K562 (cell line): ENCODE results near the gene IGF2BP1. TPM values are rescaled to one million over a fixed set of nuclear protein-coding genes. Genes with fewer than 3 reads are reported as not detected.

ENCODE experiments used
- ATAC-seq: fragments of 200-7000 bp; cut with Tn5 transposase; 3 replicates; pipeline ENCODE4 v1.9.1; 2020; ENCODE audit warnings: moderate library complexity
- BruUV-seq: library from RNA; stranded (reverse); fragments of 400-500 nt; replicated peaks from 2 replicates; lab custom pipeline; 2021; lab: Mats Ljungman, UMichigan
- CTCF ChIA-PET: fragments of 300-600 bp; formaldehyde crosslinking; extraction: SDS; loops from one replicate; lab custom pipeline; 2021; ENCODE audit warnings: low intra/inter-chr PET ratio; lab: Yijun Ruan, JAX
- POLR2A ChIA-PET: fragments of 300-600, 350-650 bp; sonication (Branson Sonifier 250); formaldehyde crosslinking; extraction: SDS; loops from one replicate; lab custom pipeline; 2021; ENCODE audit warnings: antibody characterized with exemption, inconsistent platforms; lab: Yijun Ruan, JAX
- DNase-seq, 4 experiments: peaks; one replicate each; pipeline versions ENCODE4 v3.0.0 to v3.0.0-alpha.2; 2011 to 2018; ENCODE audit warnings: low spot score in 3 of 4, mixed read lengths in 3 of 4; ENCODE audit errors: extremely low read depth in 1 of 4
- FAIRE-seq: peaks from 2 replicates; lab custom pipeline; 2011; peaks lifted over from hg19 to GRCh38; lab: Jason Lieb, UNC
- H2AFZ ChIP-seq: 2 replicates; pipeline ENCODE4 v1.6.0; 2011; ENCODE audit warnings: low read depth, low read length, control low read depth, inconsistent platforms
- H3K27ac ChIP-seq: fragments of 200-600 bp; 3 replicates; pipeline ENCODE4 v1.8.0; 2011; ENCODE audit warnings: low read depth, mild to moderate bottlenecking, control low read depth, inconsistent platforms, low read length, moderate library complexity, mixed read lengths; ENCODE audit errors: extremely low read depth
- H3K27me3 ChIP-seq, 2 experiments: fragments of 300-600 bp in 1 of 2; 2 replicates in 1 of 2; 3 replicates in 1 of 2; pipeline versions ENCODE4 v1.6.0 to v1.8.0; 2011; ENCODE audit warnings: inconsistent platforms in 2 of 2, low read length in 2 of 2, mild to moderate bottlenecking in 1 of 2, mixed read lengths in 1 of 2, moderate library complexity in 1 of 2; ENCODE audit not compliant: control insufficient read depth in 2 of 2, insufficient read depth in 2 of 2
- H3K36me3 ChIP-seq: fragments of 300-600 bp; 3 replicates; pipeline ENCODE4 v1.8.0; 2011; ENCODE audit warnings: mild to moderate bottlenecking, low read length, inconsistent platforms; ENCODE audit not compliant: control insufficient read depth, insufficient read depth
- H3K4me1 ChIP-seq, 2 experiments: fragments of 200-600 bp in 1 of 2; replicated peaks in 1 of 2; 2 replicates in 1 of 2; 3 replicates in 1 of 2; pipeline versions ENCODE4 v1.5.1 to v1.8.0; 2011; ENCODE audit warnings: inconsistent platforms in 2 of 2, low read length in 2 of 2, mild to moderate bottlenecking in 1 of 2, mixed read lengths in 1 of 2, moderate library complexity in 1 of 2; ENCODE audit not compliant: control insufficient read depth in 2 of 2, insufficient read depth in 2 of 2
- H3K4me2 ChIP-seq: 2 replicates; pipeline ENCODE4 v1.6.1; 2011; ENCODE audit warnings: low read length, control low read depth, inconsistent platforms, mixed read lengths; ENCODE audit not compliant: insufficient read depth
- H3K4me3 ChIP-seq: fragments of 200-600 bp; sonication (generic), shearing (Covaris generic); 2 replicates; pipeline ENCODE4 v1.5.1; 2016; ENCODE audit warnings: control low read depth, inconsistent platforms
- H3K79me2 ChIP-seq: fragments of 200-600 bp; 3 replicates; pipeline ENCODE4 v1.8.0; 2011; ENCODE audit warnings: low read length, inconsistent platforms; ENCODE audit not compliant: control insufficient read depth, insufficient read depth
- H3K9ac ChIP-seq, 2 experiments: 2 replicates each; pipeline versions ENCODE4 v1.6.0 to v1.6.1; 2011; ENCODE audit warnings: low read depth in 2 of 2, low read length in 2 of 2, control low read depth in 1 of 2, inconsistent platforms in 1 of 2, mild to moderate bottlenecking in 1 of 2, mixed read lengths in 1 of 2; ENCODE audit not compliant: insufficient read depth in 1 of 2
- H3K9me1 ChIP-seq: one replicate; pipeline ENCODE4 v1.6.0; 2011; ENCODE audit warnings: inconsistent platforms, mild to moderate bottlenecking, low read length, moderate library complexity; ENCODE audit not compliant: control insufficient read depth, insufficient read depth
- H3K9me3 ChIP-seq: replicated peaks from 2 replicates; pipeline ENCODE4 v1.5.1; 2011; ENCODE audit warnings: low read depth, low read length, inconsistent platforms; ENCODE audit not compliant: control insufficient read depth, insufficient read depth
- H4K20me1 ChIP-seq: replicated peaks from 2 replicates; pipeline ENCODE4 v1.6.1; 2011; ENCODE audit warnings: low read length, inconsistent platforms, mixed read lengths; ENCODE audit not compliant: control insufficient read depth, insufficient read depth
- CBX2 ChIP-seq: fragments of 200-600 bp; sonication (generic); IDR thresholded peaks from one replicate; pipeline ENCODE4 v1.6.1; 2012; ENCODE audit warnings: mild to moderate bottlenecking, low read length, inconsistent platforms; ENCODE audit not compliant: insufficient read depth, poor library complexity, severe bottlenecking
- FOXA3 ChIP-seq, 2 experiments: fragments of 450-650 bp in 1 of 2; sonication (generic) in 1 of 2; formaldehyde crosslinking; IDR thresholded peaks in 1 of 2; conservative IDR thresholded peaks in 1 of 2; 2 replicates each; pipeline versions ENCODE4 v1.4.0 to v1.8.0; 2020 to 2022; ENCODE audit warnings: mild to moderate bottlenecking in 2 of 2, missing genetic modification reagents in 1 of 2
- IRF1 ChIP-seq: sonication (generic); formaldehyde crosslinking; IDR thresholded peaks from 2 replicates; pipeline ENCODE4 v1.8.0; 2022; ENCODE audit warnings: missing genetic modification reagents, mild to moderate bottlenecking, borderline replicate concordance
- JUNB ChIP-seq: fragments of 450-650 bp; formaldehyde crosslinking; conservative IDR thresholded peaks from 2 replicates; pipeline ENCODE4 v1.4.0; 2020; ENCODE audit warnings: mild to moderate bottlenecking
- KAT8 ChIP-seq: fragments of 450-650 bp; IDR thresholded peaks from 2 replicates; pipeline ENCODE4 v1.6.1; 2016; ENCODE audit warnings: low read depth, mild to moderate bottlenecking
- MAFG ChIP-seq: fragments of 450-650 bp; conservative IDR thresholded peaks from 2 replicates; pipeline ENCODE4 v1.6.1; 2016; ENCODE audit warnings: missing genetic modification characterization, missing compliant biosample characterization
- MEIS2 ChIP-seq: fragments of 450-650 bp; IDR thresholded peaks from 2 replicates; pipeline ENCODE4 v1.6.1; 2014; ENCODE audit warnings: mild to moderate bottlenecking; ENCODE audit not compliant: partially characterized antibody
- MNT ChIP-seq, 2 experiments: fragments of 450-650 bp; conservative IDR thresholded peaks; 2 replicates each; pipeline ENCODE4 v1.6.1; 2017; ENCODE audit warnings: mild to moderate bottlenecking in 2 of 2, moderate library complexity in 2 of 2
- SP1 ChIP-seq: sonication (generic); formaldehyde crosslinking; IDR thresholded peaks from 2 replicates; pipeline ENCODE4 v1.8.1; 2022; ENCODE audit warnings: mild to moderate bottlenecking, missing genetic modification reagents
- TAF9B ChIP-seq: fragments of 450-650 bp; IDR thresholded peaks from 2 replicates; pipeline ENCODE4 v1.6.1; 2018; ENCODE audit warnings: mild to moderate bottlenecking; ENCODE audit not compliant: partially characterized antibody
- TFAP4 ChIP-seq: sonication (generic); formaldehyde crosslinking; IDR thresholded peaks from 2 replicates; pipeline ENCODE4 v1.8.0; 2022; ENCODE audit warnings: missing genetic modification reagents, mild to moderate bottlenecking, moderate library complexity, borderline replicate concordance
- TGIF2 ChIP-seq: sonication (generic); formaldehyde crosslinking; IDR thresholded peaks from 2 replicates; pipeline ENCODE4 v1.8.1; 2022; ENCODE audit warnings: mild to moderate bottlenecking, missing genetic modification reagents, moderate library complexity
- ZKSCAN8 ChIP-seq: fragments of 200-800 bp; sonication (Bioruptor generic); IDR thresholded peaks from 2 replicates; pipeline ENCODE4 v1.6.1; 2016; ENCODE audit warnings: missing genetic modification characterization, missing compliant biosample characterization
- WGBS: fragments of 100-300 bp; shearing (Covaris generic); methylation state at CpG from one replicate; pipeline ENCODE4 v1.1.6; 2016; ENCODE audit warnings: low coverage, mixed read lengths; ENCODE audit not compliant: insufficient coverage; ENCODE audit errors: missing lambda C conversion rate; 5-methylcytosine and 5-hydroxymethylcytosine counted together
- in situ Hi-C: fragments of 300-500 bp; cut with MboI; formaldehyde crosslinking; loops from 4 replicates; pipeline ENCODE4 v1.15.0; 2018; ENCODE audit warnings: inconsistent platforms, mixed read lengths
- intact Hi-C: fragments of 100-400 bp; cut with micrococcal nuclease; formaldehyde crosslinking; loops from 2 replicates; pipeline ENCODE4 v1.14.2; 2022
- polyA plus RNA-seq, 8 experiments: library from polyadenylated mRNA; depleted of rRNA in 4 of 8; stranded (reverse) in 5 of 8; unstranded in 3 of 8; fragments of >200 nt; fragmentation: Nextera tagmentation in 2 of 8; fragmentation: Illumina TruSeq in 1 of 8; extraction: Ambion mirVana in 2 of 8; extraction: Trizol in 1 of 8; gene quantifications; 2 replicates each; pipeline versions ENCODE4 v1.2.1 to v1.2.3, GENCODE V29; 2011 to 2014; ENCODE audit warnings: inconsistent platforms in 1 of 8, missing spikeins in 1 of 8
- total RNA-seq, 7 experiments: library from RNA; depleted of rRNA in 6 of 7; stranded (reverse); fragments of >200 nt in 6 of 7; fragmentation: Illumina TruSeq in 2 of 7; extraction: Trizol in 2 of 7; gene quantifications; 2 replicates each; pipeline versions ENCODE4 v1.2.1 to v1.2.3, GENCODE V29; 2011 to 2021; ENCODE audit warnings: low replicate concordance in 1 of 7
- TF ChIP-seq, protein P1 (sequence below): fragments of 250-450 bp; sonication (Bioruptor Pico); IDR thresholded peaks from 2 replicates; pipeline ENCODE4 v1.9.0; 2021; ENCODE audit warnings: mild to moderate bottlenecking, inconsistent platforms

The IGF2BP1 gene
- total and polyA plus RNA-seq, 9 of the 15 experiments (the other 6 are each of a cell fraction or from before 2014, with no cell fraction given): 13.0 to 318 (median 53.6) TPM

DNA sequence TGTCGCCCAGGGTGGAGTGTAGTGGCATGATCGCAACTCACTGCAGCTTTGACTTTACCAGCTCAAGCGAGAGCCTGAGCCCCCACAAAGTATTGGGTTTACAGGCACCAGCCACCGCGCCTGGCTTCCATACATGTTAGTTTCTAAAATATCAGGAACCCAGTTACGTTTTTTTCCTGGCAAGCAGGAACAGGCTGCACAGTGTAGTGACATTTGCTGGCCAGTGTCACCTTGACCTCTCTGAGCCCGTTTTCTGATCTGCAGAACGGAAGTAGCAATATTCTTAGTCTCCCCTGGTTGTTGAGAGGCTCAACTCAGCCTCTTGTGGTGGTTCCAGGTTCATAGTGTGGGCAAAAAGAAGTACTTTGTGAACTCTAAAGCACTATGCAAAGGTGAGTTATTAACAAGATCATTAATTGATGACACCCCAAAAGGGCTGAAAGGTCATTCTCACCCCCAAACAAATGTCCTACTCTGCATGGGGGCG is 15.6 kb downstream of the IGF2BP1 start:
- ChIA-PET CTCF (no interaction called here), POLR2A (interaction anchor here (0.6 to 2.7 kb wide), 3 partner anchors 13 to 120 kb away, joined by 3 to 14 read pairs (median 4); partner anchors contain the start of gene ATP5MC1)
- no peak for DNase-seq
- Histone ChIP-seq H3K9ac (no peak overlapping the region), H2AFZ (no peak overlapping the region), H3K36me3 (peaks cover 74% of the 10 kb centered on the region), H3K4me1 (peaks cover 0 to 22% of the 10 kb centered on the region in 2 experiments; a peak in 2 of 5 replicates), H3K79me2 (peaks cover 96% of the 10 kb centered on the region), H4K20me1 (peaks cover 9% of the 10 kb centered on the region; the same call in 1 of the 2 replicates), H3K9me1 (peaks cover 4% of the 10 kb centered on the region), H3K9me3 (no peaks in the 10 kb centered on the region), H3K4me2 (no peak overlapping the region), H3K4me3 (no peak overlapping the region), H3K27me3 (no peaks in the 10 kb centered on the region), H3K27ac (no peak overlapping the region)
- in situ Hi-C loops: no loop called here
- no TSS peak for BruUV-seq
- no peak for ATAC-seq
- FAIRE-seq: no peak
- intact Hi-C loops: no loop called here
- no peak for TF ChIP-seq TFAP4 (CRISPR knock-in tag)
- no peak for TF ChIP-seq SP1
- TF ChIP-seq MEIS2: no peak
- TF ChIP-seq KAT8: no peak
- TF ChIP-seq MAFG (tag): no peak
- TF ChIP-seq IRF1: no peak
- TF ChIP-seq FOXA3 (CRISPR knock-in tag; conservative IDR thresholded peaks at IDR 0.05 in 1 of 2, IDR thresholded peaks at IDR 0.05 in 1 of 2): no peak
- no peak for TF ChIP-seq TAF9B
- no peak for TF ChIP-seq MNT (conservative IDR thresholded peaks at IDR 0.05)
- no peak for TF ChIP-seq JUNB (CRISPR knock-in tag)
- TF ChIP-seq, protein P1, sequence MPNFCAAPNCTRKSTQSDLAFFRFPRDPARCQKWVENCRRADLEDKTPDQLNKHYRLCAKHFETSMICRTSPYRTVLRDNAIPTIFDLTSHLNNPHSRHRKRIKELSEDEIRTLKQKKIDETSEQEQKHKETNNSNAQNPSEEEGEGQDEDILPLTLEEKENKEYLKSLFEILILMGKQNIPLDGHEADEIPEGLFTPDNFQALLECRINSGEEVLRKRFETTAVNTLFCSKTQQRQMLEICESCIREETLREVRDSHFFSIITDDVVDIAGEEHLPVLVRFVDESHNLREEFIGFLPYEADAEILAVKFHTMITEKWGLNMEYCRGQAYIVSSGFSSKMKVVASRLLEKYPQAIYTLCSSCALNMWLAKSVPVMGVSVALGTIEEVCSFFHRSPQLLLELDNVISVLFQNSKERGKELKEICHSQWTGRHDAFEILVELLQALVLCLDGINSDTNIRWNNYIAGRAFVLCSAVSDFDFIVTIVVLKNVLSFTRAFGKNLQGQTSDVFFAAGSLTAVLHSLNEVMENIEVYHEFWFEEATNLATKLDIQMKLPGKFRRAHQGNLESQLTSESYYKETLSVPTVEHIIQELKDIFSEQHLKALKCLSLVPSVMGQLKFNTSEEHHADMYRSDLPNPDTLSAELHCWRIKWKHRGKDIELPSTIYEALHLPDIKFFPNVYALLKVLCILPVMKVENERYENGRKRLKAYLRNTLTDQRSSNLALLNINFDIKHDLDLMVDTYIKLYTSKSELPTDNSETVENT: no peak
- no peak for TF ChIP-seq TGIF2 (CRISPR knock-in tag)
- TF ChIP-seq ZKSCAN8 (CRISPR knock-in tag): no peak
- no peak for TF ChIP-seq CBX2
- WGBS: 82% methylated on average over 9 of the region's 9 CpGs
